Esophagus (tissue), 2 donors: ENCODE measurements around the gene COL18A1. TPM values are rescaled to one million over a fixed set of nuclear protein-coding genes. Genes with fewer than 3 reads are reported as not detected.
"Not testable (repeated sequence)": the region's sequence is repeated elsewhere in the genome, so short reads cannot be mapped to it uniquely, and the experiment has no call there.

Experiments used
- H3K27ac ChIP-seq, 2 donors: one replicate each; pipeline ENCODE4 v1.5.1; 2013; ENCODE audit warnings: low read depth in 2 of 2, mild to moderate bottlenecking in 2 of 2, inconsistent platforms in 1 of 2, low read length in 1 of 2, moderate library complexity in 1 of 2
- H3K27me3 ChIP-seq, 2 donors: one replicate each; pipeline ENCODE4 v1.6.1; 2013; ENCODE audit warnings: low read length in 2 of 2, control low read depth in 1 of 2, mild to moderate bottlenecking in 1 of 2; ENCODE audit not compliant: insufficient read depth in 2 of 2, control insufficient read depth in 1 of 2
- H3K36me3 ChIP-seq, 2 donors: one replicate each; pipeline ENCODE4 v1.6.1; 2013; ENCODE audit warnings: low read length in 1 of 2; ENCODE audit not compliant: control insufficient read depth in 2 of 2, insufficient read depth in 2 of 2
- H3K4me1 ChIP-seq, 2 donors: one replicate each; pipeline ENCODE4 v1.6.1; 2013; ENCODE audit warnings: low read length in 1 of 2; ENCODE audit not compliant: control insufficient read depth in 2 of 2, insufficient read depth in 2 of 2
- H3K4me3 ChIP-seq, 2 donors: one replicate each; pipeline ENCODE4 v1.5.1; 2013; ENCODE audit warnings: low read length in 2 of 2, mild to moderate bottlenecking in 2 of 2, low read depth in 1 of 2, moderate library complexity in 1 of 2
- H3K9me3 ChIP-seq, 2 donors: one replicate each; pipeline ENCODE4 v1.6.1; 2013; ENCODE audit warnings: mild to moderate bottlenecking in 2 of 2, low read depth in 1 of 2, low read length in 1 of 2, moderate library complexity in 1 of 2; ENCODE audit not compliant: control insufficient read depth in 2 of 2, insufficient read depth in 1 of 2
- WGBS, 2 donors: extraction: QIAGEN DNeasy Blood & Tissue Kit; methylation state at CpG; one replicate each; pipeline ENCODE4 v1.1.7; 2013; 5-methylcytosine and 5-hydroxymethylcytosine counted together
- polyA plus RNA-seq, 2 donors: library from polyadenylated mRNA; stranded (reverse); fragments of 200-250 nt; gene quantifications; one replicate each; pipeline ENCODE4 v1.2.3, GENCODE V29; 2013
- donor health status: healthy with polysubstance abuse.
- donor health status: Bipolar disorder and iron deficiency.

COL18A1 gene
- polyA plus RNA-seq, 2 donors, result 29.7 to 29.9 TPM

DNA sequence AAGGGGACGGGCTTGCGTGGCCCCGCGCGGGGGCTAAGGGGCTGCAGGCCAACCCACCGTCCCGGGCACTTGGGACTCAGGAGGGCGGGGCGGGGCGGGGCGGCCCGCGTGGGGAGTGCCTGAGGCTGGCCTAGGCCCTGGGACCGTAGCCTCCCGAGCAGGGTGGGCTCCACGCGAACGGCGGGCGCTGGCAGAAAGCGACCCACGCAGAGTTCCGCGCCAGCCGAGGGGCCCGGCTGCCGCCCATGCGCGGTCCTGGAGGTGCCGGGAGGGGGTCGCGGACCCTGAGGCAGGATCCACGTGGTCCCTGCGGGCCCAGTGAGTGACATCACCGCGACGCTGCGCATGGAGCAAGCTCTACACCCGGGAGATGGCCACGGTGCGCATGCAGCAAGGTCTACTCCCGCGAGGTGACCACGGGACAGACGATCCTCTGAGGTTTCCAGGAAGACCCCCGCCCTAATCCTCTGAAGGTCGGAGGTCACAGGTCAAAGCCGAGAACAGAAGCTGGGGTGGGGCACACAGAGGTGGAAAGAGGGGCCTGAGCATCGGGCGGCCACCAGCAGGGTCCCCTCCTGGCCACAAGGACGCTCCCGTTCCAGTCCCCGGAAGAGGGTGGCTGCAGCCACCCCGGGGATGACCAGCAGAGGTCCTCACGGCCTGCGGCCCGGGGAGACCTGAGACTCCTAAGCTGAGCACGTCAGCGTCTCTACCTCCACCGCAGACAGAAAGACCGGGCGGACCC lies 150.8 kb downstream of the COL18A1 start:
- Histone ChIP-seq H3K4me1 (peaks cover 0 to 7% of the 10 kb centered on the region in 2 donors), H3K9me3 (no peaks in the 10 kb centered on the region), H3K27ac (peak overlapping the region; percentile 57 to 76), H3K27me3 (no peaks in the 10 kb centered on the region), H3K36me3 (no peaks in the 10 kb centered on the region), H3K4me3 (peak overlapping the region; percentile 13 to 31)
- WGBS, 2 donors, result 2 to 3% methylated on average over 45 to 62 of the region's 62 CpGs

DNA sequence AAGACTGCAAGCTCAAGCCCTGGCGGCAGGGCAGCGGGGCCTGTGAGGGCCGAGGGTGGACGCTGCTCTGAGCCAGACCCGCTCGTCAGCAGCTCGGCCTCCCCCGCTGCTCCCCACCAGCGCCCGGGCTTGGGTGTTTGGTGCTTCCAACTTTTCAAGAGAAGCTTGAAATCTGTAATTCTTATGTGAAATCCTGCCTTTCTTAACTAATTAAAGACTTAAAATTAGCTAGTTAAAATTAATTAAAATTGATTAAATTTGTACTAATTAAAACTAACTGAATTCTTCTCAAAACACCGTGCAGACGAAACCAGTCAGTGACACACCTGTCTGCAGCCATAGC lies 151.3 kb downstream of the COL18A1 start:
- 41 to 44% methylated on average over 12 of the region's 12 CpGs for WGBS, 2 donors
- Histone ChIP-seq H3K4me3 (no peak overlapping the region), H3K4me1 (peaks cover 0 to 7% of the 10 kb centered on the region in 2 donors), H3K9me3 (no peaks in the 10 kb centered on the region), H3K27me3 (no peaks in the 10 kb centered on the region), H3K27ac (peak overlapping the region in 1 of 2 donors; percentile 76), H3K36me3 (no peaks in the 10 kb centered on the region)

DNA sequence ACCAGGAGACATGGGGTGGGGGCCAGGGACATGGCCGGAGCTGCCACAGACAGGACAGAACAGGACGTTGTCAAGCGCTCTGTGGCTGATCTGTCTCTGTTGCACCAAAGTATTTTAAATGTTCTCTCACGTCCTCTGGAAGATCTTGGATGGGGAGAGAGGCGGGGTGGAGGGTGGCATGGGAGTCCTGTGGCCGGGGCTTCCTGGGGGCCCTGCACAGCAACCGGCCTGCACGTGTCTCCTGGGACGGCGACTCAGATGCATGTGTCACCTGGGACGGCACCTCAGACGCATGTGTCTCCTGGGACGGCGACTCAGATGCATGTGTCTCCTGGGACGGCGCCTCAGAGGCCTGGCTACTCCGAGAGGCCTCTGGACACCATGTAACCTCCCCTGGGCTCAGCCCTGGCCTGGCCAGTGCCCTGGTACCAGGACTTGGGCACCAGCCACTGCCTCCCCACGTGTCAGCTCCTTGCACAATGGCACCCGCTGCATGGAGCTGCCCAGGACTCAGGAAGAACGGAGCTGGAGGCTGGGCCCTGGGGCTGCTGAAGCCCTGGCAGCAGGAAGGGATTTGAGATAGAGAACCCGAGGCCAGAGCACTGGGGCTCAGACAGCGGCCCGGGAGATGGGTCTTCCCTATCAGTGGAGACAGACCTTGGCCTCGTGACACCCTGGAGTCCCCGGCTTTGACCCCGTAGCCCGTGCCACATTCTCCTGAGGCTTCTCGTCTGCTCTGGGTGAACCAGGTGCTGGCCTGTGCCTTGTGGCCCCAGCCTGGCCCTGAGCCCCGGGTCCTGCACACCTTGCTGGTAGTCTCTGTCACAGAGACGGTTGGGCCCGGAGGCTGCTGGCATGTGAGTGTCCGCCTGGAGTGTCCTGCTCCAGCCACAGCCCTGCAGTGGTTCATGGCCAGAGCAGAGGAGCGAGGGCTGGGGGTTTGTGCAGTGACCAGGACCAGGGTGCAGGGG lies 152.0 kb downstream of the COL18A1 start:
- no peaks in the 10 kb centered on the region for H3K36me3 ChIP-seq
- H3K27me3 ChIP-seq, result no peaks in the 10 kb centered on the region
- 85 to 86% methylated on average over 33 of the region's 33 CpGs for WGBS, 2 donors
- H3K4me3 ChIP-seq, result no peak overlapping the region
- peaks cover 0 to 4% of the 10 kb centered on the region in 2 donors for H3K4me1 ChIP-seq
- no peaks in the 10 kb centered on the region for H3K9me3 ChIP-seq
- H3K27ac ChIP-seq, result no peak overlapping the region

DNA sequence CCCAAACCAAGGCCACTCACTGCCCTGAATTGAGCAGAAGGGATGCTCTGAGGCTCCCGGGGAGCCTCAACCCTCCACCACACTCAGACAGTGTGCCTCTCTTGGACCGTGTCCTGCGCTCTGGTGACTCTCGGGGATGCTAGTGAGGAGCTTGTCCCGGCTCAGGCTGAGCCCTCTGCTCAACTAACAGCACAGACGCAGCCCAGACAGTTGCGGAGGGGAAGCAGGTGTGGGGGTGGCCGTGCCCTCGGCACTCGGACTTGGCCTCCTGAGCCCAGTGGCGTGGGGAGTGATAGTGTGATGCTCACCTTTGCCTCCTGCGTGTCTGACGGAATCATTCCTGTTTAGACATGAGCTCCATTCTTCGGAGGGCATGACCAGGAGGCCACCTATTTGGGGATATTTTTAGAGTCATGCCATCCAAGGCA lies 152.7 kb downstream of the COL18A1 start:
- 80% methylated on average over 14 of the region's 14 CpGs for WGBS, 2 donors

DNA sequence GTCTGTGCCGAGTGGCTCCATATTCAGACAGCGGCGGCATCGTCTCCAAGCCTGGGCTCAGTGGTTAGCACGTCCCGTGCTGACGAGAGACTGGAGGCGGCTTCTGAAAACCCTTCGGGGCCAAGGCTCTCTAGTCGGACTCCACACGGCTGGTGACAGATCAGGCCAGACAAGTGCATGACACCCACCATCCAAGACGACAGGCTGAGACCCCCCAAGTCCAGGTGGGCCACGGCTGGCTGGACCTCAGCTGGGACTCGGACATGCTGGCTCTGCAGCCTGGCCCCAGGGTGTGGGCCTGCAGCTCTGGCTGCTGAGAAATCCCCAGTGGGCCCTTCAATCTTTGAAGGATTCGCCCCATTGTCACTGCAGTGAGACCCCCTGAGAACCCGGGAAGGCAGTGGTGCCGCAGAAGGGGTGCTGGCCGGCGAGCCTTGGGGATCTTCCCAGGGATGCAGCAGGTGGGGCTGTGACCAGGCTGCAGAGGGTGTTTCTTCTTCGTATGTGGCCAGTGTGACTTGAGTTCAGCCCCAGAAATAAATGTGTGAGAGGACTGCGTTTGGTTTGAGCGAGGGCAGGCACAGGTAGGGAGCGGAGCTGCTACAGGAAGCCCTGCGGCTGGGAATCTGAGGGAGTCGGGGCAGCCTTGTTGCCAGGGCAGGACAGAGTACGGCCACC lies 153.2 kb downstream of the COL18A1 start:
- Histone ChIP-seq H3K36me3 (no peaks in the 10 kb centered on the region), H3K4me3 (no peak overlapping the region), H3K9me3 (no peaks in the 10 kb centered on the region), H3K4me1 (peaks cover 0 to 4% of the 10 kb centered on the region in 2 donors), H3K27me3 (no peaks in the 10 kb centered on the region), H3K27ac (no peak overlapping the region)
- WGBS, 2 donors, result 87 to 88% methylated on average over 26 of the region's 26 CpGs

More for the DNA sequence above, 152.7 kb downstream of the COL18A1 start:
- Histone ChIP-seq H3K4me3 (no peak overlapping the region), H3K4me1 (peaks cover 0 to 4% of the 10 kb centered on the region in 2 donors), H3K27ac (no peak overlapping the region), H3K36me3 (no peaks in the 10 kb centered on the region), H3K27me3 (no peaks in the 10 kb centered on the region), H3K9me3 (no peaks in the 10 kb centered on the region)

DNA sequence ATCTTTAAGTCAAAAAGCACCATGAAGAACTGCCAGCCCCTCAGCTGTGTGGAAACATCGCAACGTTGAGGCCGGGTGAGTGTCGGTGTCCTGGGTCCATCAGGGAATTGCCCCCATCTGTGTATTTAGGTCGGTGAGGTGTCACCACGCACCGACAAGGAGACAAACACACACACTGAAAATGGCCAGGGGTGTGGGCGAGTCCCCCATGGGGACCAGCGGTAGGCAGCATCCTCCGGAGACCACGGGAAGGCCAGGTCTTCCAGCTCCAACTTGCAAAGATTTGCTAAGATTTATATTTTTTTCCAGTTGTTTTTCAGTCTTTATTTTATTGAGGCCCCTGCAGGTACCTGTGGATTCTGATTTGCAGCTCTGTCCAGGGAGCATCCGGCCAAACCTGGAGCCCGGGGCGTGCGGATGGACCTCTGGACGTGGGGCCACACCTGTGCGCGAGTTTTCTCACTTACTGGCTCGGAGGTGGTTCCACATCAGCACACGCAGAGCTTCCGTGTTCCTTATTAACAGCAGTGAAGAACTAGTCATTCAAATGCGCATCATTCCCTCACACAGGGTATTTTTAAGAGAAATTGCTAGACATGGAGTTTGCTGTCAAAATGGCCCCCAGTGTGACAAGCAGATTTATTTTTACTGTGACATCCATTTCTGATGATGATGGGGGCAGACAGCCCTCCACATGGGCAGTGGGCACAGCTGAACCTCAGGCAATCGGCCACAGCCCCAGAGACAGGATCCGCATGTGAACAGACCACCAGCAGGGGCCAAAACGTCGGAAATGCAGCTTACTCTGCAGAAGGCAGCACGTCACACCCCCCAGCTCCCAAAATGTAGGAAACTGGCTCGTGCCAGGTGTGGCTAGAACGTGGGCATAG lies 154.5 kb downstream of the COL18A1 start:
- Histone ChIP-seq H3K4me3 (no peak overlapping the region), H3K9me3 (no peaks in the 10 kb centered on the region), H3K27ac (no peak overlapping the region), H3K27me3 (no peaks in the 10 kb centered on the region), H3K36me3 (no peaks in the 10 kb centered on the region), H3K4me1 (peaks cover 0 to 4% of the 10 kb centered on the region in 2 donors)
- WGBS, 2 donors, result 81 to 86% methylated on average over 29 of the region's 29 CpGs

DNA sequence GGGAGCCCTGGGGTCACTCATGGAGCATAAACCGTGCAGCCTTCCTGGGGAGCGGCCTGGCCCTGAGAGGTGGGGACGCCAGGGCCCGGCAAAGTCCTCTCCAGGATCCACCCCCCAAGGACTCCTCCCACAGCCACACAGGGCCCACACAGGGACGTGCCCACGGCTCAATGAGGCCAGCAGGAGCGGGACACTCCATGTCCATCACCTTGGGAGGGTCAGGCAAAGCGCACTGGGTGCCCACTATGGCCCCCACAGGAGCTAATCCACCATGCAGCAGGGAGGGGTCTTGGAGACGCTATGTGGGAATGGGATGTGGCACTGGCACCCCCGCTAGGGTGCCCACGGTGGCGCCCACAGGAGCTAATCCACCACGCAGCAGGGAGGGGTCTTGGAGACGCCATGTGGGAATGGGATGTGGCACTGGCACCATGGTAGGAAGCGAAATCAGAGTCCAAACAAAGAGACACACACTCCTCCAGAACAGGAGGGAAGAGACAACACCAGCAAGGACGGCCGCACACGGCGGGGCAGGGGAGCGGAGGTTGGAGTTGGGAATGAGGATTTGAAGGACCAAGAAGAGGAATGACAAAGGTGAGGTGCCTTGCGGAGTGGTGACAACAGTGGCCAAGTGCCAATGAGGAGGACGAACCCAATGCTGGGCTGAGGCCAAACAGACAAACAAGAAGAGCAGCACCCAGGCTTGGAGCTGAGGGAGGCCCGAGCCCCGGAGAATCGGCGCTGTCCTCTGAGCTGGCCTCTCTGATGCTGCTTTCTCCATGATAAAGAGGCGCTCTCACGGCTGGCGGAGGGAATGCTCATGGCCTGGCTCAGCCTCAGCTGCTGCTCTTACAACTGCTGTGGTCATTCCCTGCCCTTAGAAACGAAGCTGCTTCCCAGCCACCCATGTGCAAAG lies 155.4 kb downstream of the COL18A1 start:
- H3K27ac ChIP-seq, result no peak overlapping the region
- H3K4me1 ChIP-seq, result peaks cover 0 to 4% of the 10 kb centered on the region in 2 donors
- 79 to 81% methylated on average over 30 of the region's 30 CpGs for WGBS, 2 donors
- H3K4me3 ChIP-seq, result no peak overlapping the region
- H3K9me3 ChIP-seq, result no peaks in the 10 kb centered on the region
- H3K27me3 ChIP-seq, result no peaks in the 10 kb centered on the region
- H3K36me3 ChIP-seq, result no peaks in the 10 kb centered on the region

DNA sequence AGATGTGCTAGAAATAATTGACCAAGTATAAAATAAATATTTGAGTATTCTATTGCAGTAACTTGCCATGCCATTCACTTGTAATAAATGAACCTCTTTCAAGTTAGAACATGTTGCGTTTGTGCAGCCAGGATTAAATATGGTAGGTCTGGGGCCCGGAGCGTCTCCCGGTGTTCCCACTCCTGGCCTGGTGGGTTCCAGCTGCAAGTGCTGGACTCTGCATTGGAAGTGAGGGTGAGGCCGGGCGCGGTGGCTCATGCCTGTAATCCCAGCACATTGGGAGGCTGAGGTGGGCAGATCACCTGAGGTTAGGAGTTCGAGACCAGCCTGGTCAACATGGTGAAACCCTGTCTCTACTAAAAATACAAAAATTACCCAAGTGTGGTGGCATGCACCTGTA lies 156.3 kb downstream of the COL18A1 start:
- H3K27me3 ChIP-seq, H3K9me3 ChIP-seq, H3K4me1 ChIP-seq, H3K27ac ChIP-seq, H3K36me3 ChIP-seq, H3K4me3 ChIP-seq: not testable (repeated sequence)
- 65 to 78% methylated on average over 8 of the region's 8 CpGs for WGBS, 2 donors
